Activated gamma-delta T cell treated with Interleukin-2 at 50 U/mL for 16 hours (primary cell): ENCODE results near the gene C1QTNF5.
A peak's percentile ranks its signal among the peaks of the same experiment; 100 is the strongest.

Experiments used
- DNase-seq: peaks from one replicate; pipeline ENCODE4 v3.0.0-alpha.2; 2020

The C1QTNF5 gene

DNA sequence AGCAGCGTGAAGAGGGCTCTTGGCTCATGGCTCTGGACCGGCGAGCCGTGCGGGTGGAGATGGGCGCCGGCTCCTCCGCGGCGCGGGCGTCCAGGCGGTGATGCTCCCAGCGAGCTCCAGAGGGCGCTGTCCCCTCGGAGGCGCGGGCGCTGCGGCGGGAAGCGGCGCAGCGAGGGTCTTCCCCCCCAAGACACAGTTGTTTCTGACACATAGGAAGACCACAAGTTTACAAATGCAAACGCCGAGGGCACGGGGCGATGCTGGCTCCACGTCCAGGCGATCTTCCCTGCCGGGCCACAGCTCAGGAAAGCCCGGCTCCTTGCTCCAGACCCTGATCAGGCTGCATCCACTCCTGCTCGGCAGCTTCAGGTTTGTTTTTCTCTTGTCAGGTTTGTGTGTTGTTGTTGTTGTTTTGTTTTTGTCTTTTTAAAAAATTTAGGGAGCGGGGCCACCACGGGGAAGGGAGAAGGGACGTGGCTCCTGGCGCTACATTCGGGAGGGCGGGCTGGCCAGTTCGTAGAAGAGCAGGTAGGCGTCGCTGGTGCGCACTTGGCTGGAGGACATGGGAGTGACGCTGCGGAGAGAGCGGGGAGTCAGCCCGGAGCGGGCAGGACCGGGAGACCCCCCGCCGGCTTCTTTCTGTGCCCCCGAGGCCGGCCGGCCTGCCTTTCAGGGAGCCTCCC, 15.8 kb upstream of the C1QTNF5 start:
- DNase-seq = peak; percentile 60

DNA sequence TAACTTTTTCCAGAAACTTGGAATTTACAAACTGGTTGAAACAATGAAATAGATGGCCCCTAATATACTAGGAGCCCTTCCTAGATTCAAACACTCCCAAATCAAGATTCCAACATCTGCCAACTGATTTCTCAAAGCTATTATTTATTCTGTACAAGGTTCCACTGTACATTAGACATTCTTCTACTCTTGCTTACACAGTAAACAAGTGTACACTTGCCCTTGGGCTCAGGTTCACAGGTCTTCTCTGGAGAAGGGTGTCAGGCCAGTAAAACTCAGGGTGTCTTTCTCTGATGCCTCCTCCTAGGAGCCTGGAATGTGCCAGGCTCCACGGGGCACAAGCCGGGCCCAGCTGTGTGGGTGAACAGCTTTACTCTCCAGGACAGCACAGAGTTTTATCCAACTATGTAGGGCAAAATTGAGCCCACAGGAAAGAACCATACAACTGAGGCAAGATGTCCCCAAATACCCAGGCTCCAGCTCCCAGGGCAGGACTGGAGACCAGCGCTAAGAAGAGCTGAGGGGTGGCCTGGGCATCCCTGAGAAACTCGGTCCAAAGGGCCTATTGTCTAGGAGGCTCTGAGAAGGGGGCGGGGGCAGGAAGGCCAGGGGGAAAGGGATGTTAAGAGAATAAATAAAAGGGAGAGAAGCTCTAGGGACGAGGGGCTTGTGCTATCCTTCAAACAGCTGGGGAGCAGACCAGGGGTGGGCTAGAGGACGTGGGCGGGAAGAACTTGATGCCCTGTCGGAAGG, 14.6 kb upstream of the C1QTNF5 start:
- no peak for DNase-seq

DNA sequence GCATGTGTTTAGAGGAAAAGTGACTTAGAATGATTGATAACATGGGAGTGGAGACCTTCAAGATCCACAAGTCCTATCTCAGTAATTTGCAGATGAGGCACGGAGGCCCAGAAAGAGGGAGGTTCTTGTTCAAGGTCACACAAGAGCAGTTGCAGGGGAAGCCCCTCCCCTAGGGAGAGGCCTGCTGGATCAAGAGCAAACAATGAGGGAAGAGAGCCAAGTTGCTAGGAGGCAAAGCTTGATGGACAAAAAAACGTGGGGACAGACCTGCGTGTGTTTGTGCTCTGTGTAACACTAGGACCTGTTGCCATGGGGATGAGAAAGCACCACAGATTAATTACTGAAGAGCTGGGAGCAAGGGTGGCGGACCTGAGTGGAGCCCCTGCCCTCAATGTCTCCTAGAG, 12.2 kb upstream of the C1QTNF5 start:
- no peak for DNase-seq

DNA sequence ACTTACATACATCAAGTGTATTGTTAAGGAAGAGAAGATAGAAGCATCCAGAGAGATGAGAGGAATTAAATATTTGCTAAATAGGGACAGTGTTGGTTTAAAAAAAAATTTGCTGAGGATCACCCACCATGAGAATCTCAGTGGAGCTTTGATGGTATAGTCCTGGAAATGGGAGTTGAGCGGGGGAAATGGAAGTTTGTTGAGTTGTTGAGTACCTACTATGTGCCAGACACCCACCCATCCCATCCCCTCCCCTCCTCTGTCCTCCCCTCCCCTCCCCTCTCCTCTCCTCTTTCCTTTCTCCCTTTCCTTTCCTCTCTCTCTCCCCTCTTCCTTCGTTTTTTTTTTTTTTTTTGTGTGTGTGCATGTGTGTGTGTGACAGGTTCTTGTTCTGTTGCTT, 10.5 kb upstream of the C1QTNF5 start:
- DNase-seq = no peak

DNA sequence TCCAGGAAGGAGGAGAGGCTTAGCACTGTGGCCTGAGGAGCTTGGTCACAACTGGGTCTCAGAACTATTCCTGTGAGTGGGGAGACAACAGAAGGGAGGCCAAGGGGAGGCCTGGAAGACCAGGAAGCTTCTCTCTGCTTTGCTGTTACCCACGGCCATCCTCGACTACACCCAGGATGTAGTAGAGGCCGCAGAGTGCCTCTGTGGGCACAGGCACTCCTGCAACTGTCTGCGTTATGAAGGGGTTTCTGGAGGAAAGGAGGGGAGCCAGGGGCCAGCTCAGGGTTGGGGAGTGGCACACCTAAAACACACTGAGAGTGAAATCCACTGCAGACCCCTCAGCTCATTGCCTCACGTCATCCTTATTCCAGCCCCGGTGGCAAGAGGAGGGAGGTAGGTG, 9.6 kb upstream of the C1QTNF5 start:
- DNase-seq = no peak

DNA sequence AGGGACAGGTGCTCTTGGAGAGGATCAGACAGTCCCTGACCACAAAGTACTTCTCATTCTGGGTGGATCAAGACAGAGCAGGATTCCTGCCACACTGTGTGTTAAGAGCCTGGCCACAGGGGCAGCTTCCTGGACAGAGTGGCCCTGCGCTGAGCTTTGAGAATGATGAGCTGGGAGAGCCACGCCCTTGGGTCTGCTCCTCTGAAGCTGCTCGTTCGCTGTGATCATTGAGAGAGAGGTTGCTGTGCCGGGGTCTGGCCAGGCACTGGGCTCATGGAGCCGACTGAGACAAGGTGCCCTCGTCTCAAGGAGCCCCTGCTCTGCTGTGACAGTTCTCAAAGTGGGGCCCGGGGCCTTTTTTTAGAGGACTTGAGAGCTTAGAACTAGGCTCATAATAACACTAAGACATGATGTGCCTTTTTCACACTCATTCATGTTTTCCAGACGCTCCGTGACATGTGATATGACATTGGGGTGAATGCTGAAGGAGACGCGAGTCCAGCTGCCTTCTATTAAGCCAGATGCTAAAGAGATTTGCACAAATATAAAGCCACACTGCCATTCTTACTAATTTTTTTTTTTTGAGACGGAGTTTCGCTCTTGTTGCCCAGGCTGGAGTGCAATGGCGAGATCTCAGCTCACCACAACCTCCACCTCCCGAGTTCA, 7.4 kb upstream of the C1QTNF5 start:
- DNase-seq = no peak

DNA sequence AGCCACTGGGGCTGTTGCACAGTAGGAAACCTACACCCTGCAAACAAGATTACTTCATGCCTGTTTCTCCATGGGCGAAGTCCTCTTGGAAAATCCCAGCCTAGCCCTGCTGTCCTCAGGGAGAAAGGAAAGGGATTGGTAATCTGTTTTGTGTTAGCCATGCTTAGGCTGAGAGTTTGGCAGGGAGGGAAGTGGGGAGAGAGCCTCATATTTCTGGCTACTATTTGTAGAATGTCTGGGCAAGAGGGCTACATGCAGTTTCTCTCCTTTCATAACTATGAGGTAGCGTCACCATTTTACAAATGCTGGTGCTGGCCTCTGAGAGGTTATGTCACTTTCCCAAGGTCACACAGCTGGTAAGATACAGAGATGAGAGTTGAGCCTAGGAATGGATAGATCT, 6.6 kb upstream of the C1QTNF5 start:
- DNase-seq = no peak

DNA sequence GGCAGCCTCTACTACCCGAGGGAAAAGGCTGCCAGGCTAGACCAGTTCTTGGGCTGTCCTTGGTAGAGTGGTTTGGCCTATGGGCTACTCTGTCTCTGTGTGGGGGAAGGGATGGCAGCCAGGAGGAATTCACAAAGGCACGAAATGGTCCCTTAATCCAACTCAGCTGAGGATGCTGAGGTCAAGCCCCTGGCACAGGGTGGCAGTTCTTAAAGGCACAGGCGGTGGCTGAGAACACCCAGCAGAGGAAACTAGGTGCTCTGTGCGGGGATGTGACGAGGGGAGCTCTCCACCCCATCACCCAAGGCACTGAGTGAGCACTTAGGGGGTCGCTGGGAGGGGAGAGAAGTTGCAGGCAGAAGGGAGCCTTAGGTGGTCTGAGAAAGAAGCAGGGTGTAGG, 5.9 kb upstream of the C1QTNF5 start, which contains the start of gene MFRP:
Gene MFRP, minus strand, starts transcription at position 101 of the 400 bp plus-strand sequence. CDS start 192 bp downstream, outside the sequence.
- DNase-seq = no peak

DNA sequence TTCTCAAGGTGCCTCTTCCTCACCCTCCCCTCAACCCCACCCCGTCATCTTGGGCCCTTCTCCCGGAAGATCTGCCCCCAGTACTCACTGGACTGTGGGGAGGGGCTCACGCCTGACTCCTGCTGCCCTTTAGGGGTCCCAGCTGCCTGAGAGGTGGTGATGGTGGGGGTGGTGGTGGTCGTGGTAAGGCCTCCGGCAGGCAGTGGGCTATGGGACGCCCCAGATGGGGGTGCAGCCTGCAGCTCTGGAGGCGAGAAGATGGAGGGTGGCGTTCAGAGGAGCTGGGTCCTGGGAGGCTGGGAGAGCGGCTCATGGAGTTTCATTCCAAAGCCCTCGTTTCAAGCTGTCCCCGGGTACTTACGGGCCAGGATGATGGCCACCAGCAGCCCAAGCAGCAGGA, 5.0 kb upstream of the C1QTNF5 start:
- no peak for DNase-seq

DNA sequence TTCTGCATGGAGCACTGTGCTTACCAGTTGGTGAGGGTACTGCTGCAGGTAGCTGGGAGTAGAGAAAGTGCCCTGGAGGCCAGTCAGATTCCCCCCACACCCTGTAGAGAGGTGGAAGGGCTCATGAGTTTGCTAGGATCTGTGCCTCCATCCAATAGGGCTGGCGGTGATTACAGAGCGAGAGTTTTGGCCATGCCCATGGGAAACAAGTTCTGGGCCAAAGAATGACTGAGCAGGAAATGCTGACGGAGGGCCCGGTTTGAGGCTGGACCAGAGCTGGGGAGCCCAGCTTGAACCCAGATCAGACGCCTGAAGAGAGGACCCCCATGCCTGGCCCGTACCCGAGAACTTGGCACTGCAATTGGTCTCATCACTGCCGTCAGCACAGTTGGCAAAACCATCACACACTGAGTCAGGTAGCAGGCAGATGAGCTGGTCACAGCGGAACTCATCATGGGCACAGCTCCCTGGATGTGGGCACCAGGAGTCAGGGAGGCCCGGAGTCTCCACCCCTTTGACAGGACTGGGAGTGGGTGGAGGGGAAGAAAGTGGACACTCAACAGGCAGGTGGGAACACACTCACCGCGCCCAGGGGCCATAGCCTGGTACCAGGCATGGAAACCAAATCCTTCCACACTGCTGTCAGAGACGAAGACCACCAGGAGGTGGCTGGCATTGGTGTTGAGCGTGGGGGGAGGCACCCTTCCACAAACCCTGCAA, 3.8 kb upstream of the C1QTNF5 start:
- DNase-seq = no peak

DNA sequence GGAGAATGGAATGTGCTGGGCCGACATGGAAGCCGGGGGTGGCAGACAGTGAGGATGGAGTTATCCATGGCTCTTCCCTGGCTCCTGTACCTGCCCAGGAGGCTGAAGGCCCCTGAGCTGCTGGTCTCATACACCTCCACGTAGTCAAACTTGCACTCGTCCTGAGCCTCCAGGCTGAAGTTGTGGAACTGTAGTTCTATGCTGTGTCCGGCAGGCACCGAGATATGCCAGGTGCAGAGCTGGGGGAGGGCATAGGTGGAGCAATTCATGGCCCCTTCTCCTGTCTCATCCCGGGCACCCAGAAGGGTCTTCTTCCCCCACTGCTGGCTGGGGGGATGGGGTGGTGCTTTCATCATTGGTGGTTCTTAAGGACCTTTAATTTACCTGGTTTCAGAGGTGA, 3.0 kb upstream of the C1QTNF5 start:
- DNase-seq = no peak

DNA sequence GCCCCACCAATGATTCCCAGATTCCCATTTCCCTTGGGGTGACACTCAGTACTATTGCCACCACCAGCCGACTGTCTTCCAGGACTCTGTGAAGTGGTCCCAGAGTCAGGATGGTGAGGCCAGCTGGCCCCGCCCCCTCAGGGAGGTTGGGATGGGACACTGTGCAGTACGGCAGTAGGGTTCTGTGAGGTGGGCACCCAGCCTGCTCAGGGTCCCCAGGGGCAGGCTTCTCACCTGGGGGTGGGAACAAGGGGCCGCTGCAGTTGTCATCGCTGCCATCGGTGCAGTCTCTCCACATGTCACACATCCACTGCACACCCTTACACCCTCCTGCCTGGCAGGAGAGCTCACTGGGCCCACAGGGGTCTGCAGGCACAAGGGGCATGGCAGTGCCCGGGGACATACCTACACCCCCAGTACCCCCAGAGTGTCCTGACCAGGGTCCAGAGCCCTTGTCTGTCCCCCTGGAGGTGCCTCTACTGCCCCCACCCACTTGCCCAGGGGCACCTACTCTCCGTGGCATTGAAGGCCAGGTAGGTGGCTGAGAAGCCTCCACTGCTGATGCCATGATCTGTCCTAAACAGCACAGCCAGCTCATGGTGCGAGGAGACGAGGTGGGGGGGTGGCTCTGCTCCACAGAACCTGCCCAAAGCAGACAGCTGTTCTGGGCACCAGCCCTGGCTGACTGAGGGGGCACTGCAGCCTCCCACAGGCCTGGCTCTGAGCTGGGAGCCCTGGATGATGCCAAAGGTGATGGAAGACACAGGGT, 1.9 kb upstream of the C1QTNF5 start:
- DNase-seq = no peak

DNA sequence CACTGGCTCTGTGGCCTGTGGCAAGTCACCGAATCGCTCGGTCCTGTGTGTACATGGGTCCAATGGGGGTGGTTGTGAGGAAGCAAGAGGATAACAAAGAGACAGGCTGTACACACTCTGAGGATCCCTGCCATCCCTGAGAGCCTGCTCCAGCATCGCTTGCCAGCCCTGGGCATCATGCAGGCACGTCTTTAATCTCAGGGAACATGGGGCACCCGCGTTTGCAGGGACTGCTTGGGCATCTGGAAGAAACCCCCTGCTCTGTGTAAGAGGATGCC, 1.3 kb upstream of the C1QTNF5 start:
- DNase-seq = no peak

DNA sequence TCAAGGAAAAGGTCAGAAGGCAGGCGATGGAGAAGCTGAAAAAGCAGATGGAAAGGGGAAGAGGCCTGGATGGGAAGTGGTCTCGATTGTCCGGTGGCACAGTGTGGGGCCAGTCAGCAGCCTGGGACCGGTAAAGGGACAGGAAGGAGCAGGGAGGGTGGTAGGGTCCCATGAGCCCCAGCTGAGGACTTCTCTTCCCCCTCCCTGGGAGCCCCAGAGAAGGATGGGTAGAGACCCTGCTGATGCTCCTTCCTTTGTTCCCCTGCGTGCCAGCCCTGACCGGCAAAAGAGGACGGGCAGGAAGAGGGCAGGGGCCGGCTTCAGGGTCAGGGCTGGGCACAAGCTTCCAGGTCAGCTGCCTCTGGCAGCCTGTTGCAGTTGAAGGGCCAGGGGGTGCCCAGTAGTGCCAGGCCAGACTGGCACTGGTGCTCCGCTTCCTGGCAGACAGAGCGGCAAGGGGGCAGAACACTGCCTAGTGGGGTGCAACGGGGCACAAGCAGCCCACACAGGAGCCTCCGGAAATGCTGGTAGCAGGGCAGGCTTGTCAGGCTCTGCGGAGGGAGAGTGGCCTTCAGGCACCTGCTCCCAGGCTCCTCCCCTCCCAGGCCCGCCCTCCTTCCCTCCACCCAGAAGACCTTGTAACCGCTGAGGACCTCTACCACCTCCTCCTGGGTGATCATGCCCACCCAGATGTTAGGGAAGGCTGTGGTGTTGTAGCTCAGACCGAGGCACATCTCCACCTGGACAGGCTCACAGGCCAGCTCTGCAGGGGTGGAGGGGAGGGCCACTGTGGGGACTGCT, 739 bp upstream of the C1QTNF5 start:
- no peak for DNase-seq

DNA sequence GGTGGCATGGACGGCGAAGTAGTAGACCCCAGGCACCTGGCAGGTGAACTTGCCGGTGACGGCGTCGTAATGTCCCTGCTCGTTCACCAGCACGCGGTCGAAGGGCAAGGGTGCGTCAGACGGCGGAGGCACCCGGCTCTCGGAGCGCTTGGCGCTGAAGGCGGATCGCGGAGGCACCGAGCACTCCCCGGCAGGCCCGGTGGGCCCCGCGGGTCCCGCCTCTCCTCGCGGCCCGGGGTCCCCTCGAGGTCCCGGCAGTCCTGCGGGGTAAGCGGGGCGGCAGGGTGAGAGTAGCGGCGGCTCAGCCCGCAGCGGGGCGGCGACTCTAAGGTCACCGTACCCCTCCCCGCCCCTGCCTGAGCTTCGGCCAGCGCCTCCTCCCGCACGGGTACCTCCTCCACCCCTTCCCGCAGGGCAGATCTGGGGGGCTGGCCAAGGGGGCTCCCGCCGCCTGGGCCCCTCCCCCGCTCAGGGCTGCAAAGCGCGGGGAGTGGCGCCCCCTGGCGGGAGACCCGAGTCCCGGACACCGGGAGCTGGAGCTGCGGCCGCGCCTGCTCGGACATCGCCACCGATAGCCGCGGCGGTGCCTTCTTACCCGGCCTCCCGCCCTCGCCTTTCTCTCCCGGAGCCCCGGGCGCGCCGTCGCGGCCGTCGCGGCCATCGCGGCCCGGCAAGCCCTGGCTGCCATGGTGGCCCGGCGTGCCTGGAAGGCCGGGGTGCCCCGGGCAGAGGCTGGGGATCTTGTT, 921 bp downstream of the C1QTNF5 start:
- no peak for DNase-seq

DNA sequence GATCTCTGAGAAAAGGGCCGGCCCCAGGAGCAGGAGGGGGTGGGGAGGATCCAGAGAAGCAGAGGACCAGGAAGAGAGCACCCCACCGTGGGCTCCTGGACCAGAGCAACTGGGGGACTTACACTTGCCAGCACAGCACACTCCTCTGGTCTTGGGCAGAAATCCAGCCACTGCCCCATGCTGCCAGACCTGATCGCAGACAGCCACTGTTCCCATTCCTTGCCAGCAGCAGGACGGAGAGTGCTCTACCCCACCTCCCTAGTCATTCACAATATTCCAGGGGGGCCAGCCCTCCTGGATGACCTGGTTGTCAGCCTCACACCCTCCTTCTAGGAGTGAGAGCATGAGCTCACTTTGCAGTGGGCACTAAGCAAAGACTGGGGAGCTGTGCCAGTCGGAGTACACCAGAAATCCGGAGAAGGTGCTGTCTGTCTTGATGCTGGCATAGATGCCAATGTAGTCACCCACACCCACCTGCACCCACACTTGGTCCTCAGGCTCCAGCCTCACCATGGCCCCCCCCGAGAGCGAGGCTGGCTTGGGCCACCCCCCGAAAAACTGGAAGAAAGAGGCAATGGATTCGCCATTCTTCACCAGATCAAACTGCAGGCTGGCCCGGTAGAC, 1.6 kb downstream of the C1QTNF5 start:
- no peak for DNase-seq

DNA sequence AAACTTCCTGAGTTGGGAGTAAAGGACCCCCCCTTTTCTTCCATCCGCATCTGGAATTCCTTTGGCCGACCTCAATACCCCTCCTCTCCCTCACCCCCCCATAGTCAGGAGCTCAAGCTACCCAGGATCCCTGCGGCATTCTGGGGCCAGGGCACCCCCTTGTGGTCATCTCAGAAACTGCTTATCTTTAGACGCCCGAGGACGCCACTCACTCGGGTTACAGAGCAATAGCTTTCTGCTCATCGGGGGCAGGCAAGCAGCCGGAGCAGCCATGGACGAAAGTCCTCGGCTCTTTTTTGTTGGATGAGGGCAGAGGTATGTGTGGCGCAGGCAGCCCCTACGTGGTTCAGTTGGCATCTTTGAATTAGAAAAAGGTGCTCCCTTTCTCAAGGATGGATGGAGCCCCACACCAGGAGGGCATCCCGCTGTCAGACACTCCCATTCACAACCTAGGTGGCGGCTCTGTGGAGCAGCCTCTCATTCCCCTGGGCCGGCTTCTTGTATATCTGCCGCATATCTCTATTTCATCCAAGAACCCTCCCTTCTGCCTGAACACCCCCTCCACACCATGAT, 2.3 kb downstream of the C1QTNF5 start:
- DNase-seq = peak; percentile 60

DNA sequence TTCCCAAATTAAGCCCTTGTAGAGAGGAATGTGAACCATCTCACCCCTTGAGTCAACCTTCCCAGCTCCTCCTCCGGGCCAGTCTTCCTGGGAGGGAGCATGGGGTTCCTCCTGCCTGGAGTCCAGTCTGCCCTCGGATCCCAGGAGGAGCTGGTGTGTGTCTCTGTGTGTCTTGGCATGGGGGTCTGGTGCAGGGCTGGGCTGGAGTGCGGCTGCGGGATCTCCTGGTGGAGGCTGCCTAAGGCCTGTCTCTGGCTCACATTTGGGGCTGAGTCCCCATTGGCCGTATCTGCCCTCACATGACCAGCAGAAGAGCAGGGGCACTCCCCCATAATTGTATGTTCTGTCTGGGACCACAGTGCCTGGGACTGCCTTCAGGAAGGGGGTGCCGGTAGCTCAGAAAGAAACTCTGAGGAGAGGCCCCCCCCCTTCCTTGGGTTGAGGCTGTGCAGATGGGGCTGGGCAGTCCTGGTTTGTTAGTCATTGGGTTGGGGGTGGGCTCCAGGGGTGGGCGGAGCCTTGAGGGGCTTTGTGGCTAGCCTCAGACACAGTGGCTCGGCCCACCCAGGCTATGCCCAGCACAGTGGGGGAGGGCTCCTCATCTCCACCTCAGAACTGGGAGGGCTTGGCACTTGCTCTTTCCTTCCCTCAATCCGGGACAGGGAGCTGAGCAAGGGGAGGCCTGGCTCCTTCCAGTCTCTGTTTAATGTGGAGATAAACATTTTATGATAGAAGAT, 2.9 kb downstream of the C1QTNF5 start:
- DNase-seq = no peak

DNA sequence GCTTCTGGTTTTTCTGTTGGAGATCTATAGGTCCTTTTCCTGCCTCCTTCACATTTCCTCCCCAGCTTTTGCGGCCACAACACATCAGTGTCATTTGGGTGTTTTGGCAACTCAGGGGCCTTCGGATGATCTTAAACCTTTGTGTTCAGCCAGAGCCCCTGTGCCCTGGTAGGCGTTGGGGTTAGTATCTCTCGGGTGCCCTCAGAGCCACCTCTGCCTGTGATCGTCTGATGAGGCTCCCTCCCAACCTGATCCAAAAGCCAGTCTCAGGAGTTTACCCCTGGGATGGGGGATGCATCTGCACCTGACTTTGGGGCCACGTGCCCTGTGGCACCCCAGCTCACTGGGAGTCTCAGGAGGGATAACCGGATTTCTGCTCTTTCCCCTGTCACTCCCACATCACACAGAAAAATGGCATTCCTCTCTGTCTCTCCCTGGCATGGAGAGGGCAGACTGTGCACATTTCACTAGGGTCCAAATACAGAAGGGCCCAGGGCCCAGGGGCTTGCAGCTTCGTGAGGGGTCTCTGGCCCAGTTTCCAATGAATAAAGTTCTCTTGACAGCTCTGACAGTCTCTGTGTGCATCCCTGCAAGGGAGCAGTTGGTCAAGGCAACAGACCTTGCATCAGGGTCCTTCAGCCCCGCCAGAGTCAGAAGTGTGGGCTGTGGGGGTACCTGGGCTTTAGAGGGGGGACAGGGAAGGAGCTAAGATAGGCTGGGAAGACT, 3.8 kb downstream of the C1QTNF5 start:
- no peak for DNase-seq
